Measurements from ENCODE around the gene SLC12A8. TPM values are rescaled to one million over a fixed set of nuclear protein-coding genes. Genes with fewer than 3 reads are reported as not detected.

Gene SLC12A8
- total and polyA plus RNA-seq, 9 of the 15 experiments (the other 6 are each of a cell fraction or from before 2014, with no cell fraction given) = 0.04 to 0.33 (median 0.09) TPM; not detected in 4

- POLR2A ChIA-PET = interaction anchor here (0.8 kb wide), 1 partner anchor 64 kb away, joined by 3 read pairs; no protein-coding TSS in a partner anchor
- no TSS peak for BruUV-seq (replicated peaks)
- no peaks in the 10 kb centered on the region for H3K36me3 ChIP-seq (ENCODE audit: control insufficient read depth, insufficient read depth, low read length)
- TF ChIP-seq SREBF1 (IDR thresholded peaks at IDR 0.05; ENCODE audit: borderline replicate concordance, low read depth, low read length) = no peak
- TF ChIP-seq STAG1 (CRISPR knock-in tag; IDR thresholded peaks at IDR 0.05; ENCODE audit: borderline replicate concordance) = no peak
- TF ChIP-seq ARHGAP35 (IDR thresholded peaks at IDR 0.05; ENCODE audit: partially characterized antibody) = no peak
- no peak for TF ChIP-seq ZC3H4 (CRISPR knock-in tag; IDR thresholded peaks at IDR 0.05; ENCODE audit: borderline replicate concordance)
- TF ChIP-seq SP1 (CRISPR knock-in tag; IDR thresholded peaks at IDR 0.05) = no peak
- no peak for TF ChIP-seq GTF2E2 (tag; IDR thresholded peaks at IDR 0.05)
- TF ChIP-seq USF2 (CRISPR knock-in tag; IDR thresholded peaks at IDR 0.05) = no peak
- TF ChIP-seq PHTF2 (CRISPR knock-in tag; IDR thresholded peaks at IDR 0.05) = no peak
- no peak for TF ChIP-seq ARID3B (CRISPR knock-in tag; IDR thresholded peaks at IDR 0.05; ENCODE audit: borderline replicate concordance)
- no peak for TF ChIP-seq MAFG (tag; conservative IDR thresholded peaks at IDR 0.05)
- no peak for TF ChIP-seq ATF4 (CRISPR knock-in tag; IDR thresholded peaks at IDR 0.05)
- no peak for TF ChIP-seq NFATC3 (IDR thresholded peaks at IDR 0.05)
- TF ChIP-seq CGGBP1 (CRISPR knock-in tag; IDR thresholded peaks at IDR 0.05) = no peak
- TF ChIP-seq TEAD4 (IDR thresholded peaks at IDR 0.05; ENCODE audit: low read length) = no peak
- TF ChIP-seq TEAD4 (CRISPR knock-in tag; IDR thresholded peaks at IDR 0.05; ENCODE audit: borderline replicate concordance) = no peak
- no peak for TF ChIP-seq ZNF354B (CRISPR knock-in tag; IDR thresholded peaks at IDR 0.05)
- no peak for TF ChIP-seq MTA2 (IDR thresholded peaks at IDR 0.05; ENCODE audit: low read depth)
- TF ChIP-seq MCM3 (IDR thresholded peaks at IDR 0.05) = no peak
- no peak for TF ChIP-seq ZC3H11A (IDR thresholded peaks at IDR 0.05; ENCODE audit: low read depth, low read length)
- no peak for TF ChIP-seq RBM17 (IDR thresholded peaks at IDR 0.05; ENCODE audit: borderline replicate concordance, low read depth, low read length)
- no peak for TF ChIP-seq PHF21A (IDR thresholded peaks at IDR 0.05; ENCODE audit: borderline replicate concordance, low read depth)
- peaks cover 0 to 4% of the 10 kb centered on the region in 2 experiments; a peak in 2 of 5 replicates for H3K27me3 ChIP-seq (ENCODE audit: control insufficient read depth in 2 of 2, insufficient read depth in 2 of 2, low read length in 2 of 2)
- H3K9me3 ChIP-seq (replicated peaks; ENCODE audit: control insufficient read depth, insufficient read depth, low read depth, low read length) = no peaks in the 10 kb centered on the region
- no peaks in the 10 kb centered on the region for H3K9me1 ChIP-seq (ENCODE audit: control insufficient read depth, insufficient read depth, low read length)
- no peak overlapping the region for H3K9ac ChIP-seq (ENCODE audit: insufficient read depth in 1 of 2, low read depth in 2 of 2, low read length in 2 of 2)
- H3K4me2 ChIP-seq (ENCODE audit: insufficient read depth, low read length) = no peak overlapping the region
- H3K79me2 ChIP-seq (ENCODE audit: control insufficient read depth, insufficient read depth, low read length) = no peaks in the 10 kb centered on the region
- DNase-seq (ENCODE audit: extremely low read depth in 1 of 4, low spot score in 3 of 4) (no peak), ATAC-seq (no peak), FAIRE-seq (no peak)
- H2AFZ ChIP-seq (ENCODE audit: low read depth, low read length) = no peak overlapping the region
- intact Hi-C loops (cut with micrococcal nuclease) = no loop called here
- no peak overlapping the region for H3K4me3 ChIP-seq
- H3K27ac ChIP-seq (ENCODE audit: extremely low read depth, low read depth, low read length) = no peak overlapping the region
- H3K4me1 ChIP-seq (replicated peaks in 1 of 2; ENCODE audit: control insufficient read depth in 2 of 2, insufficient read depth in 2 of 2, low read length in 2 of 2) = no peaks in the 10 kb centered on the region
- H4K20me1 ChIP-seq (replicated peaks; ENCODE audit: control insufficient read depth, insufficient read depth, low read length) = no peaks in the 10 kb centered on the region
- 0% methylated on average over 3 of the region's 3 CpGs for WGBS (ENCODE audit: insufficient coverage, low coverage, missing lambda C conversion rate)
- in situ Hi-C loops (cut with MboI) = no loop called here
- CTCF ChIA-PET (ENCODE audit: low intra/inter-chr PET ratio) = no interaction called here
These were observed 134.7 kb downstream of the SLC12A8 start for GRCh38 chr3:125077864-125078263.
